IMR-90 (cell line): ENCODE data around the gene ANK3. TPM values are rescaled to one million over a fixed set of nuclear protein-coding genes. Genes with fewer than 3 reads are reported as not detected.

ENCODE experiments used
- ATAC-seq: fragments of 200-7000 bp; cut with Tn5 transposase; 2 replicates; pipeline ENCODE4 v1.9.1; 2020; ENCODE audit warnings: low read depth, mild to moderate bottlenecking, moderate library complexity
- BruUV-seq: library from RNA; stranded (reverse); fragments of 400-500 nt; replicated peaks from 2 replicates; lab custom pipeline; 2021; lab: Mats Ljungman, UMichigan
- CTCF ChIA-PET: fragments of 300-600 bp; formaldehyde crosslinking; extraction: SDS; loops from one replicate; lab custom pipeline; 2021; ENCODE audit warnings: antibody characterized with exemption; lab: Yijun Ruan, JAX
- POLR2A ChIA-PET: fragments of 300-600 bp; sonication (Branson Sonifier 250); formaldehyde crosslinking; loops from one replicate; lab custom pipeline; 2022; ENCODE audit warnings: antibody characterized with exemption; ENCODE audit not compliant: unreplicated experiment; lab: Charles Lee
- DNase-seq: peaks from one replicate; pipeline ENCODE4 v3.0.0; 2013
- H2AFZ ChIP-seq: replicated peaks from 2 replicates; pipeline ENCODE3; 2013; ENCODE audit warnings: low read length, mild to moderate bottlenecking; ENCODE audit not compliant: poor library complexity
- H2AK5ac ChIP-seq: 2 replicates; pipeline ENCODE4 v1.6.1; 2013; ENCODE audit warnings: low read depth, low read length, inconsistent platforms
- H2AK9ac ChIP-seq: replicated peaks from 2 replicates; pipeline ENCODE3; 2013; ENCODE audit warnings: mild to moderate bottlenecking, low read depth, low read length, moderate library complexity; ENCODE audit not compliant: poor library complexity
- H2BK120ac ChIP-seq: 2 replicates; pipeline ENCODE4 v1.6.1; 2013; ENCODE audit warnings: low read depth, low read length, inconsistent platforms
- H2BK15ac ChIP-seq: 3 replicates; pipeline ENCODE4 v1.6.1; 2013; ENCODE audit warnings: low read depth, low read length, inconsistent platforms
- H2BK20ac ChIP-seq: 2 replicates; pipeline ENCODE4 v1.6.1; 2013; ENCODE audit warnings: low read depth, mild to moderate bottlenecking, inconsistent platforms, low read length, moderate library complexity
- H2BK5ac ChIP-seq: 2 replicates; pipeline ENCODE4 v1.6.1; 2013; ENCODE audit warnings: mild to moderate bottlenecking, low read depth, low read length, inconsistent platforms; ENCODE audit not compliant: poor library complexity, severe bottlenecking
- H3K14ac ChIP-seq: replicated peaks from 2 replicates; pipeline ENCODE4 v1.6.1; 2013; ENCODE audit warnings: low read depth, low read length, inconsistent platforms
- H3K18ac ChIP-seq: 2 replicates; pipeline ENCODE4 v1.6.1; 2013; ENCODE audit warnings: low read depth, low read length, control low read depth
- H3K23ac ChIP-seq: 2 replicates; pipeline ENCODE4 v1.6.1; 2013; ENCODE audit warnings: low read depth, low read length, inconsistent platforms
- H3K27ac ChIP-seq: 2 replicates; pipeline ENCODE4 v1.5.1; 2013; ENCODE audit warnings: mild to moderate bottlenecking, control low read depth, low read length; ENCODE audit not compliant: insufficient read depth
- H3K27me3 ChIP-seq: 2 replicates; pipeline ENCODE4 v1.6.1; 2013; ENCODE audit warnings: low read length; ENCODE audit not compliant: control insufficient read depth, insufficient read depth
- H3K36me3 ChIP-seq: 2 replicates; pipeline ENCODE4 v1.6.1; 2013; ENCODE audit warnings: low read length, mixed read lengths; ENCODE audit not compliant: control insufficient read depth, insufficient read depth
- H3K4ac ChIP-seq: 2 replicates; pipeline ENCODE4 v1.6.1; 2013; ENCODE audit warnings: low read depth, low read length, inconsistent platforms
- H3K4me1 ChIP-seq: 2 replicates; pipeline ENCODE4 v1.6.1; 2013; ENCODE audit warnings: low read length, mixed read lengths; ENCODE audit not compliant: control insufficient read depth, insufficient read depth
- H3K4me2 ChIP-seq: 2 replicates; pipeline ENCODE4 v1.6.1; 2013; ENCODE audit warnings: low read depth, mild to moderate bottlenecking, control low read depth, low read length, moderate library complexity
- H3K4me3 ChIP-seq: 2 replicates; pipeline ENCODE4 v1.5.1; 2013; ENCODE audit warnings: low read depth, mild to moderate bottlenecking, control low read depth, low read length, moderate library complexity; ENCODE audit not compliant: insufficient read depth
- H3K56ac ChIP-seq: 2 replicates; pipeline ENCODE4 v1.6.1; 2013; ENCODE audit warnings: low read length, inconsistent platforms; ENCODE audit not compliant: insufficient read depth; ENCODE audit errors: extremely low read depth
- H3K79me1 ChIP-seq, 2 experiments: 2 replicates each; pipeline ENCODE4 v1.6.1; 2013; ENCODE audit warnings: low read length in 2 of 2, inconsistent platforms in 1 of 2, low read depth in 1 of 2
- H3K9ac ChIP-seq: 2 replicates; pipeline ENCODE4 v1.6.1; 2013; ENCODE audit warnings: low read depth, low read length, control low read depth
- H3K9me1 ChIP-seq: 2 replicates; pipeline ENCODE4 v1.6.1; 2013; ENCODE audit warnings: low read length, inconsistent platforms; ENCODE audit not compliant: insufficient read depth
- H3K9me3 ChIP-seq: 2 replicates; pipeline ENCODE4 v1.6.1; 2013; ENCODE audit warnings: low read length; ENCODE audit not compliant: control insufficient read depth, insufficient read depth
- H4K20me1 ChIP-seq: 2 replicates; pipeline ENCODE4 v1.6.1; 2013; ENCODE audit warnings: low read length, inconsistent platforms; ENCODE audit not compliant: insufficient read depth
- H4K5ac ChIP-seq: 2 replicates; pipeline ENCODE4 v1.6.1; 2013; ENCODE audit warnings: mild to moderate bottlenecking, low read depth, low read length, control low read depth
- H4K8ac ChIP-seq, 2 experiments: 2 replicates each; pipeline ENCODE4 v1.6.1; 2013; ENCODE audit warnings: low read depth in 2 of 2, low read length in 2 of 2, control low read depth in 1 of 2, inconsistent platforms in 1 of 2
- H4K91ac ChIP-seq: 2 replicates; pipeline ENCODE4 v1.6.1; 2013; ENCODE audit warnings: low read depth, low read length, inconsistent platforms; ENCODE audit not compliant: insufficient read depth
- BHLHE40 ChIP-seq: fragments of 150-350 bp; IDR thresholded peaks from 2 replicates; pipeline ENCODE4 v1.6.1; 2016; ENCODE audit warnings: mild to moderate bottlenecking, low read depth, low read length
- CEBPB ChIP-seq: IDR thresholded peaks from 2 replicates; pipeline ENCODE4 v1.6.1; 2012; ENCODE audit warnings: low read depth, low read length, improper control_type of control experiment
- CHD1 ChIP-seq: IDR thresholded peaks from 2 replicates; pipeline ENCODE4 v1.6.1; 2012; ENCODE audit warnings: low read depth, low read length, improper control_type of control experiment
- FOS ChIP-seq: fragments of 150-350 bp; IDR thresholded peaks from 2 replicates; pipeline ENCODE4 v1.6.1; 2016; ENCODE audit warnings: low read depth, low read length
- MAFK ChIP-seq: IDR thresholded peaks from 2 replicates; pipeline ENCODE4 v1.6.1; 2012; ENCODE audit warnings: low read depth, low read length, improper control_type of control experiment
- MAZ ChIP-seq: IDR thresholded peaks from 2 replicates; pipeline ENCODE4 v1.6.1; 2012; ENCODE audit warnings: low read depth, mild to moderate bottlenecking, low read length, improper control_type of control experiment, moderate library complexity, borderline replicate concordance
- MXI1 ChIP-seq: IDR thresholded peaks from 2 replicates; pipeline ENCODE4 v1.6.1; 2012; ENCODE audit warnings: low read depth, mild to moderate bottlenecking, low read length, moderate library complexity, borderline replicate concordance
- NFE2L2 ChIP-seq: fragments of 150-350 bp; IDR thresholded peaks from 2 replicates; pipeline ENCODE4 v1.6.1; 2016; ENCODE audit warnings: low read depth, mild to moderate bottlenecking, low read length
- POLR2A ChIP-seq: IDR thresholded peaks from 2 replicates; pipeline ENCODE4 v1.6.1; 2012; ENCODE audit warnings: mild to moderate bottlenecking, low read depth, low read length
- RAD21 ChIP-seq: IDR thresholded peaks from 2 replicates; pipeline ENCODE4 v1.6.1; 2012; ENCODE audit warnings: low read length, improper control_type of control experiment
- RCOR1 ChIP-seq: IDR thresholded peaks from 2 replicates; pipeline ENCODE4 v1.6.1; 2012; ENCODE audit warnings: mild to moderate bottlenecking, low read length, improper control_type of control experiment; ENCODE audit not compliant: insufficient replicate concordance
- RFX5 ChIP-seq: IDR thresholded peaks from 2 replicates; pipeline ENCODE4 v1.8.0; 2012; ENCODE audit warnings: low read depth, mild to moderate bottlenecking, low read length, moderate library complexity
- SMC3 ChIP-seq: fragments of 150-350 bp; IDR thresholded peaks from 2 replicates; pipeline ENCODE4 v1.6.1; 2016; ENCODE audit warnings: low read depth, mild to moderate bottlenecking, antibody characterized with exemption, low read length, moderate library complexity
- WGBS, 2 experiments: methylation state at CpG; one replicate each; pipeline versions ENCODE4 v1.1.5 to v1.1.7; 2013; ENCODE audit warnings: missing lambda C conversion rate in 2 of 2; ENCODE audit not compliant: insufficient read length in 1 of 2; ENCODE audit errors: extremely low coverage in 2 of 2; 5-methylcytosine and 5-hydroxymethylcytosine counted together
- dilution Hi-C: fragments of 300-500 bp; cut with HindIII; formaldehyde crosslinking; loops from one replicate; pipeline ENCODE4 v1.14.3; 2018; ENCODE audit warnings: low sequenced_read_pairs; ENCODE audit not compliant: unreplicated experiment
- in situ Hi-C: fragments of 300-500 bp; cut with MboI; formaldehyde crosslinking; loops from 3 replicates; pipeline ENCODE4 v1.14.3; 2019; ENCODE audit warnings: low sequenced_read_pairs, inconsistent platforms, mixed read lengths
- intact Hi-C: fragments of 100-400 bp; cut with micrococcal nuclease; formaldehyde crosslinking; loops from 2 replicates; pipeline ENCODE4 v1.10.0; 2022
- polyA plus RNA-seq, 3 experiments: library from polyadenylated mRNA; depleted of rRNA; stranded (reverse); fragments of >200 nt; gene quantifications; 2 replicates each; pipeline ENCODE4 v1.2.3, GENCODE V29; 2012; ENCODE audit warnings: low replicate concordance in 1 of 3
- total RNA-seq: library from RNA; depleted of rRNA; stranded (reverse); fragments of >200 nt; gene quantifications from 2 replicates; pipeline ENCODE4 v1.2.3, GENCODE V29; 2012
- TF ChIP-seq, protein P1 (sequence below): fragments of 150-350 bp; IDR thresholded peaks from 2 replicates; pipeline ENCODE4 v1.6.1; 2017; ENCODE audit warnings: mild to moderate bottlenecking, antibody characterized with exemption, low read length, low read depth
- TF ChIP-seq, protein P2 (sequence below): fragments of 150-350 bp; IDR thresholded peaks from 2 replicates; pipeline ENCODE4 v1.6.1; 2016; ENCODE audit warnings: low read depth, mild to moderate bottlenecking, low read length, moderate library complexity, borderline replicate concordance

Gene ANK3
- total and polyA plus RNA-seq, 2 of the 4 experiments (the other 2 are of a cell fraction) = 0.63 to 1.8 TPM

DNA sequence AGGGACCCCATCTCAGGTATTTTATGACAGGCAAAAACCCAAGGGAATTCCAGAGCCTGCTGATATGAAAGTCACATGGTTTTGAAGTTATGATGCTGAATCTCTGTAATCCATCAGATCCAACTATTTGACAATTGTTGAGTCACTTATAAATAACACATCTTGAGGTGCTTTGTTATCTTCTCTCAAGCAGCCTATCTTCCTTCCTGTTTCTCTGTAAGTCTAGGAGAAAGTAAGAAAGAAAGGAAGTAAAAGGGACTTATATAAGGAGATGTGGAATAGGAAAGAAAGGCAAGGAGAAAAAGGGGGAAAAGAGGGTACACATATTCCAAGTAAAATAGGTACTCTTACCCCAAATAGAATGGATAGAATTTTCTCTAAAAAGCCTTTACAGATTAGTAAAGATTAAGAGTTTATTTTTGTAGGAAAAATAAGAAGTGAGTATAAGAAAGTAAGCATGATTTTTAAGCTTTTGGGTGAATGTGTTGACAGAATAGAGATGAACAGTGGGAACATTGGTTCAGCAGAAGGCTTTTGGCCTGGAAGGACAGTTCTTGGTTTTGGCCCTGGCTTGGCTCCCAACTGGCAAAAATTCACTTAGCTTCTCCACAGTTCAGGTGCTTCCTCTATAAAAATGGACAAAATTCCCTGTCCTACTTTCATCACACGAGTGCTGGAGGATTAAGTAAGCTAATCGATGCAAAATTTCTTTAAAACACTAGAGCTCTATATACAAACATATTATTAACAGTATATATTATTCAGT is 39.6 kb upstream of the ANK3 start:
- no CpG with 5 or more reads among the region's 2 CpGs for WGBS, 2 experiments
- H3K23ac ChIP-seq = peak overlapping the region; percentile 17; the same call in 1 of the 2 replicates
- H2AFZ ChIP-seq = no peak overlapping the region
- no peaks in the 10 kb centered on the region for H3K79me1 ChIP-seq
- CTCF ChIA-PET = interaction anchor here (1.0 to 1.3 kb wide), 2 partner anchors 9 to 309 kb away, joined by 3 to 7 read pairs; no protein-coding TSS in a partner anchor
- DNase-seq (peak; percentile 43), ATAC-seq (no peak)
- BruUV-seq = no TSS peak
- H4K8ac ChIP-seq = peak overlapping the region in 1 of 2 experiments; percentile 62; a peak in 2 of 4 replicates
- in situ Hi-C loops = loop anchor here (25.0 kb wide), 1 partner anchor 792 kb away; no protein-coding TSS in a partner anchor
- H3K9me1 ChIP-seq = peaks cover 9% of the 10 kb centered on the region
- H4K91ac ChIP-seq = peak overlapping the region; percentile 66
- no peak overlapping the region for H3K27ac ChIP-seq
- no peaks in the 10 kb centered on the region for H3K9me3 ChIP-seq
- peak overlapping the region; percentile 54 for H3K18ac ChIP-seq
- H2BK120ac ChIP-seq = peak overlapping the region; percentile 86
- H3K4ac ChIP-seq = peak overlapping the region; percentile 79
- peak overlapping the region; percentile 67 for H3K14ac ChIP-seq
- peaks cover 19% of the 10 kb centered on the region for H3K4me1 ChIP-seq
- no peak overlapping the region for H3K9ac ChIP-seq
- dilution Hi-C loops = no loop called here
- no peak overlapping the region for H2AK9ac ChIP-seq
- H4K20me1 ChIP-seq = no peaks in the 10 kb centered on the region
- H3K36me3 ChIP-seq = no peaks in the 10 kb centered on the region
- H3K4me2 ChIP-seq = no peak overlapping the region
- peak overlapping the region; percentile 43 for H4K5ac ChIP-seq
- H2BK5ac ChIP-seq = peak overlapping the region; percentile 79
- POLR2A ChIA-PET = no interaction called here
- intact Hi-C loops = loop anchor here (5.0 kb wide), 2 partner anchors 47 to 147 kb away; no protein-coding TSS in a partner anchor
- H2AK5ac ChIP-seq = peak overlapping the region; percentile 65; the same call in 1 of the 2 replicates
- H3K4me3 ChIP-seq = no peak overlapping the region
- peak overlapping the region; percentile 94 for H2BK20ac ChIP-seq
- H3K56ac ChIP-seq = no peak overlapping the region
- H2BK15ac ChIP-seq = peak overlapping the region; percentile 94; the same call in 2 of the 3 replicates
- no peaks in the 10 kb centered on the region for H3K27me3 ChIP-seq
- TF ChIP-seq, protein P1, sequence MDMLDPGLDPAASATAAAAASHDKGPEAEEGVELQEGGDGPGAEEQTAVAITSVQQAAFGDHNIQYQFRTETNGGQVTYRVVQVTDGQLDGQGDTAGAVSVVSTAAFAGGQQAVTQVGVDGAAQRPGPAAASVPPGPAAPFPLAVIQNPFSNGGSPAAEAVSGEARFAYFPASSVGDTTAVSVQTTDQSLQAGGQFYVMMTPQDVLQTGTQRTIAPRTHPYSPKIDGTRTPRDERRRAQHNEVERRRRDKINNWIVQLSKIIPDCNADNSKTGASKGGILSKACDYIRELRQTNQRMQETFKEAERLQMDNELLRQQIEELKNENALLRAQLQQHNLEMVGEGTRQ = no peak
- TF ChIP-seq MAFK = no peak
- TF ChIP-seq, protein P2, sequence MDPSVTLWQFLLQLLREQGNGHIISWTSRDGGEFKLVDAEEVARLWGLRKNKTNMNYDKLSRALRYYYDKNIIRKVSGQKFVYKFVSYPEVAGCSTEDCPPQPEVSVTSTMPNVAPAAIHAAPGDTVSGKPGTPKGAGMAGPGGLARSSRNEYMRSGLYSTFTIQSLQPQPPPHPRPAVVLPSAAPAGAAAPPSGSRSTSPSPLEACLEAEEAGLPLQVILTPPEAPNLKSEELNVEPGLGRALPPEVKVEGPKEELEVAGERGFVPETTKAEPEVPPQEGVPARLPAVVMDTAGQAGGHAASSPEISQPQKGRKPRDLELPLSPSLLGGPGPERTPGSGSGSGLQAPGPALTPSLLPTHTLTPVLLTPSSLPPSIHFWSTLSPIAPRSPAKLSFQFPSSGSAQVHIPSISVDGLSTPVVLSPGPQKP = no peak
- TF ChIP-seq RFX5 = no peak
- no peak for TF ChIP-seq NFE2L2
- no peak for TF ChIP-seq RCOR1
- no peak for TF ChIP-seq RAD21
- TF ChIP-seq BHLHE40 = no peak
- no peak for TF ChIP-seq MAZ
- no peak for TF ChIP-seq SMC3
- no peak for TF ChIP-seq MXI1
- no peak for TF ChIP-seq POLR2A
- no peak for TF ChIP-seq CEBPB
- no peak for TF ChIP-seq FOS
- TF ChIP-seq CHD1 = no peak
